ENCODE measurements around the gene DALRD3. TPM values are rescaled to one million over a fixed set of nuclear protein-coding genes. Genes with fewer than 3 reads are reported as not detected.

The DALRD3 gene
- total RNA-seq, result 55.2 and 61.0 TPM in 2 replicates

- no peak for TF ChIP-seq CTCF (IDR thresholded peaks at IDR 0.05; ENCODE audit: insufficient read depth, low read length, poor library complexity, severe bottlenecking)
- peak; percentile 23 for DNase-seq (ENCODE audit: low read depth)
- H3K4me3 ChIP-seq (ENCODE audit: low read depth, low read length), result peak within 1 kb of the TSS; percentile 77
- peaks cover 1% of the 10 kb centered on the region for H3K36me3 ChIP-seq (ENCODE audit: control insufficient read depth, insufficient read depth, low read length)
- H3K27me3 ChIP-seq (ENCODE audit: control insufficient read depth, insufficient read depth, low read length), result no peaks in the 10 kb centered on the region
Measured at GRCh38 chr3:49017971-49018706, at the start of gene DALRD3. TSS of gene DALRD3 (minus strand) at chr3:49018580. CDS start at chr3:49018564, 16 bp downstream.

- DNase-seq (ENCODE audit: low read depth), result no peak
- no peaks in the 10 kb centered on the region for H3K27me3 ChIP-seq (ENCODE audit: control insufficient read depth, insufficient read depth, low read length)
- no peak overlapping the region for H3K4me3 ChIP-seq (ENCODE audit: low read depth, low read length)
- no peak for TF ChIP-seq CTCF (IDR thresholded peaks at IDR 0.05; ENCODE audit: insufficient read depth, low read length, poor library complexity, severe bottlenecking)
- H3K36me3 ChIP-seq (ENCODE audit: control insufficient read depth, insufficient read depth, low read length), result peaks cover 5% of the 10 kb centered on the region
Measured at GRCh38 chr3:49058011-49058410, 39.6 kb upstream of the DALRD3 start.

GRCh38 chr3:49057268-49057667, 38.9 kb upstream of the DALRD3 start:
- H3K27me3 ChIP-seq (ENCODE audit: control insufficient read depth, insufficient read depth, low read length), result no peaks in the 10 kb centered on the region
- no peak for DNase-seq (ENCODE audit: low read depth)
- TF ChIP-seq CTCF (IDR thresholded peaks at IDR 0.05; ENCODE audit: insufficient read depth, low read length, poor library complexity, severe bottlenecking), result no peak
- no peak overlapping the region for H3K4me3 ChIP-seq (ENCODE audit: low read depth, low read length)
- H3K36me3 ChIP-seq (ENCODE audit: control insufficient read depth, insufficient read depth, low read length), result peaks cover 5% of the 10 kb centered on the region

GRCh38 chr3:49054344-49054862, 36.0 kb upstream of the DALRD3 start:
- peaks cover 3% of the 10 kb centered on the region for H3K36me3 ChIP-seq (ENCODE audit: control insufficient read depth, insufficient read depth, low read length)
- H3K4me3 ChIP-seq (ENCODE audit: low read depth, low read length), result no peak overlapping the region
- no peak for TF ChIP-seq CTCF (IDR thresholded peaks at IDR 0.05; ENCODE audit: insufficient read depth, low read length, poor library complexity, severe bottlenecking)
- no peak for DNase-seq (ENCODE audit: low read depth)
- no peaks in the 10 kb centered on the region for H3K27me3 ChIP-seq (ENCODE audit: control insufficient read depth, insufficient read depth, low read length)

GRCh38 chr3:49053543-49053942, 35.2 kb upstream of the DALRD3 start:
- no peak overlapping the region for H3K4me3 ChIP-seq (ENCODE audit: low read depth, low read length)
- H3K36me3 ChIP-seq (ENCODE audit: control insufficient read depth, insufficient read depth, low read length), result peaks cover 3% of the 10 kb centered on the region
- H3K27me3 ChIP-seq (ENCODE audit: control insufficient read depth, insufficient read depth, low read length), result no peaks in the 10 kb centered on the region
- no peak for DNase-seq (ENCODE audit: low read depth)
- TF ChIP-seq CTCF (IDR thresholded peaks at IDR 0.05; ENCODE audit: insufficient read depth, low read length, poor library complexity, severe bottlenecking), result no peak

All from kidney epithelial cell (primary cell).